GM12874 (cell line): Measurements from ENCODE around the gene STIM1.

ENCODE experiments used
- CTCF ChIP-seq: IDR thresholded peaks from 2 replicates; pipeline ENCODE4 v1.5.1; 2011; ENCODE audit warnings: low read depth, mild to moderate bottlenecking, control low read depth, low read length, moderate library complexity; ENCODE audit not compliant: insufficient read depth

The STIM1 gene

GRCh38 chr11:4094348-4095291 lies 239.2 kb downstream of the STIM1 start, which contains the start of gene RRM1:
TSS of gene RRM1 (plus strand) at chr11:4094799. CDS start at chr11:4095013, 214 bp downstream.
- no peak for TF ChIP-seq CTCF

GRCh38 chr11:4095509-4096230 lies 240.2 kb downstream of the STIM1 start:
- no peak for TF ChIP-seq CTCF

GRCh38 chr11:4098026-4098621 lies 242.7 kb downstream of the STIM1 start:
- TF ChIP-seq CTCF: no peak

- TF ChIP-seq CTCF: no peak
These were observed 247.2 kb downstream of the STIM1 start for GRCh38 chr11:4102711-4103110.

- no peak for TF ChIP-seq CTCF
These were observed 247.8 kb downstream of the STIM1 start for GRCh38 chr11:4103269-4103668.

- no peak for TF ChIP-seq CTCF
These were observed 250.5 kb downstream of the STIM1 start for GRCh38 chr11:4105916-4106315.

- TF ChIP-seq CTCF: no peak
These were observed 256.4 kb downstream of the STIM1 start for GRCh38 chr11:4111834-4112233.
